HG03457 (cell line): Measurements from ENCODE around the gene PRR9.
"Not testable (repeated sequence)": the region's sequence is repeated elsewhere in the genome, so short reads cannot be mapped to it uniquely, and the experiment has no call there.

Experiments used
- ATAC-seq: cut with Tn5 transposase; IDR thresholded peaks from one replicate; pipeline ENCODE4 v1.9.1; 2021; ENCODE audit warnings: moderate number of reproducible peaks; ENCODE audit not compliant: unreplicated experiment

PRR9 gene

GRCh38 chr1:153229076-153229829, 11.9 kb downstream of the PRR9 start:
- not testable (repeated sequence) for ATAC-seq

DNA sequence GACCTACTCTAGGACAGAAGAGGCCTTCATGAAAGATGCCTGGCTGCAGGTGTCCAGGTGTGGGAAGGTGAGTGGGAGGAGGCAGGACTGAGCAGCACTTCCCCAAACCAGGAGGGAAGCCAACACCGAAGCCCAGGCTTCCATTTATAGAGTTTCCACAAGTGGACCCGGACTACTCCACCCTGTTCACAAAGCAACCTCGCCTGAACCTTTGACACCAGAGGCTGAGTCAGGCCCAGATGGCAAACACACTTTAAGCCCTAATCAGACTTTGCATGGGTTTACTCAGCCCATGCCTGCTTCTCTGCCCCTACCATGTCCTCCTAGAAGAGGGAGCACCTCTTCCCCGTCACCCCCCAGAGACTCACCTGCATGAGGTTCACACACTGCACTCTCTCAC, 14.0 kb downstream of the PRR9 start:
- no peak for ATAC-seq

DNA sequence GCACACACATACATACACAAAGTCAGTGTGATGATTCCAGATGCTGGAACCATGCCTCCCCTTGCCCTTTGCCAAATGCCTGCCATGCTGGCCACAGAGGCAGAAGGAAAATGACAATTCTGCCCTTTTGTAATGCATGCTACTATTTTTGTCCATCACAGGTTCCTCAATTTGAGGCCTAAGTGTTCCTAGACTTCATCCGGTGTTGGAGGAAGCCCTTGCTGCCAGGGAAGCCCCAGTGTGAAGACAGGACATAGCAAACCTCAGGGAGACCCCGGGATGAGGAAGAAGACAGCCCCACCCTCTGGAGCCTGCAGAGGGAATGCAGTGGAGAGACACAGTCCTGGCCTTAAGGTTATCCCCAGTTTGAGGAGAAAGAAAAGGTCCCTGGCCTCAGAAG, 14.4 kb downstream of the PRR9 start:
- ATAC-seq: no peak

- no peak for ATAC-seq
Observed at GRCh38 chr1:153232553-153232952, 15.2 kb downstream of the PRR9 start.

- no peak for ATAC-seq
Observed at GRCh38 chr1:153233448-153233847, 16.1 kb downstream of the PRR9 start.

GRCh38 chr1:153238527-153238926, 21.1 kb downstream of the PRR9 start:
- ATAC-seq: no peak

DNA sequence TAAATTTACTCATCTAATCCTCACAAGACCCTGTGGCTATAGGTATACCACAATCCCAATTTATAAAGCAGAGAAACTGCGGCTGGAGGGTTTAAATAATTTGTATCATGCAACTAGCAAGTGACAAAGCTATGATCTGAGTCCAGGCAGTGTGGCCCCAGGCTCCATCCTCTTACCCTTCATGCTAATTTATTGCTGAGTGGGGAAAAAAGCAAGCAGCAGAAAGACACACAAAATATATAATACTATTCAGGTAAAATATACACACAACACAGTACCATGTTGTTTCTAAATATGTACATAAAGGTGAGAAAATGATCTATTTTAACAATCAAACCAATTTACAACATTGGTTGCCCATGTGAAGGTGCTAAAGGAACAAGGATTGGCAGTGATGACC, 24.8 kb downstream of the PRR9 start:
- no peak for ATAC-seq

GRCh38 chr1:153245466-153245865, 28.1 kb downstream of the PRR9 start:
- ATAC-seq: no peak

GRCh38 chr1:153246018-153246417, 28.6 kb downstream of the PRR9 start:
- no peak for ATAC-seq

DNA sequence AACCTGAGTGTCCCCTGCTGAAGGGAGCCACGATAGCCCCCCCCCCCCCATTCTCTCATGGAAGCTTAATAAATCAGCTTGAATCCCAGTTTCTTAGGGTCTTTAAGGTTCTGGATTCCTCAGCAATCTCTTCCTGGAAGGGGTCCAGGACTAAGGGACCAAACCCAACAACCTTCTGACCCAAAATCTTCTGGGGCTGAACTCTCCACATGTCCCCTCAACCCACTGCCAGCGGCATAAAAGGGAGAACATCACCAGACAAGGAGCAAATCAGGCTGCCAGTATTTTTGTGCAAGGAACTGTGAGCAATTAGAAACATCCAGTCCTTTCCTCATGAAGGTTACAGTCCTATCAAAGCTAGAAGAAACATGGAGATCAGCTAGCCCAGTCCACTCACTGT, 29.4 kb downstream of the PRR9 start:
- no peak for ATAC-seq

- no peak for ATAC-seq
Observed at GRCh38 chr1:153248176-153248879, 30.9 kb downstream of the PRR9 start.

DNA sequence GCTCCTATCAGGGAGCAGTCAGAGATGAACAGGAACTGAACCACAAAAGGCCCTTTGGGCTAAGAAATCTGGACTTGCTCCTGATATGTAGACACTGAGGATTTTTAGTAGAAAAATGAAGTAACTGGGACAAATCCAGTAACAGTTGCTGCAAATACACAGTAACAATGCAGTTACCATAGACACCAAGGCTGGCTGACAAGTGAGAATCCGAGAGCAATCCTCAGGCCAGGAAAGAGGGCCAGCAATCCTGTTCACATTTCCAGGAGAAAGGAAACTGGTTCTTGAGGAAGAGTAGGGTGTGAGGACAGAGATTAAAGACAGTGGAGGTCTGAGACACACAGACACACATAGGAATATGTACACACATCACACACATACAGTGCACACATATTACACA, 32.8 kb downstream of the PRR9 start:
- no peak for ATAC-seq

DNA sequence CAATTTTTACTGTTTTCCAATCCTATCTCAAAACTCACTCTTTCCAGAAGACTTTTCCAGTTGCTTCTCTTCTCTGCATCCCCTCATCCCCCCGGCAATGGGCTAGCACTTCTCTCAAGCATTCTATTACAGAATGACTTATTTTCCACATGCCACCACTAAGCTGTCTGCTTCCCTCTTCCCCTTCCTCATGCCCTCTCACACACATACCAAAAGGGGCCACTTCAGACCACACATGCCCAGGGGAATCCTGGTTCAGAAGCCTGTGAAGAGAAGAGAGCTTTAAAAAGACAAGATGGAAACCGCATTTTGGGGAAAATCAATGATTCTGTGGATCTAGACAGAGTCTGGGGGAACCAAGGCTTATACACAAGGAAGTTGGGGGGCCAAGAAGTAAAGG, 33.7 kb downstream of the PRR9 start:
- no peak for ATAC-seq

- no peak for ATAC-seq
Observed at GRCh38 chr1:153251562-153251961, 34.2 kb downstream of the PRR9 start.

GRCh38 chr1:153251988-153252387, 34.6 kb downstream of the PRR9 start:
- no peak for ATAC-seq

DNA sequence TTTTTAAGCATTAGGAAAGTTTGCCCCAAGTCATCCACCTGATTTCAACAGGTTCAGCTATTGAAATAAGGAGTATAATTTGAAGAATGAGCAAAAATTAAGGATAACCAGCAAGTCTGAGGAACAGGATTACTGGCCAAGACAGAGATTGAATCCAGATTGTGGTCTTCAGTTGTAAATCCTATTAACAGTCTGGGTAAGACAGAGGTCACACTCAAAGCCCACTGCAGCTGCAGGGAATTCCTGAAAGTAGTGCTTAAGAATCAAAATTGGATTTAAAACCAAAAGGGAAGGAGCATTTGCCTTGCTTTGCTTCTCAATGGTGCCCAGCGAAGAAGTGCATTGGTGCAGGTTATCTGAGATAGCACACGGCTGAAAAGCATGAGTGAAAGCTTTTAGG, 35.7 kb downstream of the PRR9 start:
- no peak for ATAC-seq

- ATAC-seq: no peak
Observed at GRCh38 chr1:153253693-153254092, 36.3 kb downstream of the PRR9 start.

DNA sequence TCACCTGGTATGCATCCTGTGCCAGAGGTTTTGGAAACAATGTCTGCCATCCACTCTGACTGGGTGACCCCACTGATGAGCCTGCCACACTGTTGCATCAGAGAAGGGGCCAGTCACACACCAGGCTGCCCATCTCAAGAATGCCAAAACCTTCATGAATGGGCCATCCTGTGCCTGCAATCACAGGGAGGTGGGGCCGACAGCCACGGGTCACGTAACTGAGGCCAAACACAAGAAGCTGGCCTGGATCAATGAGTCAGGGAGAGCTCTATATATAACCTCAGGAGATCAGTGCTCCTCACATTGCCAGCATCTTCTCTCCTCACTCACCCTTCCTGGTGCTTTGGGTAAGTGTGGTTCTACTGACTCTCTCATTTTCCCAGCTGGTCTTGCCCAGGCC, 42.0 kb downstream of the PRR9 start, which contains the start of gene LORICRIN:
TSS of gene LORICRIN (plus strand) at position 301 of the 400 bp plus-strand sequence. CDS start 1,263 bp downstream, outside the sequence.
- ATAC-seq: no peak

DNA sequence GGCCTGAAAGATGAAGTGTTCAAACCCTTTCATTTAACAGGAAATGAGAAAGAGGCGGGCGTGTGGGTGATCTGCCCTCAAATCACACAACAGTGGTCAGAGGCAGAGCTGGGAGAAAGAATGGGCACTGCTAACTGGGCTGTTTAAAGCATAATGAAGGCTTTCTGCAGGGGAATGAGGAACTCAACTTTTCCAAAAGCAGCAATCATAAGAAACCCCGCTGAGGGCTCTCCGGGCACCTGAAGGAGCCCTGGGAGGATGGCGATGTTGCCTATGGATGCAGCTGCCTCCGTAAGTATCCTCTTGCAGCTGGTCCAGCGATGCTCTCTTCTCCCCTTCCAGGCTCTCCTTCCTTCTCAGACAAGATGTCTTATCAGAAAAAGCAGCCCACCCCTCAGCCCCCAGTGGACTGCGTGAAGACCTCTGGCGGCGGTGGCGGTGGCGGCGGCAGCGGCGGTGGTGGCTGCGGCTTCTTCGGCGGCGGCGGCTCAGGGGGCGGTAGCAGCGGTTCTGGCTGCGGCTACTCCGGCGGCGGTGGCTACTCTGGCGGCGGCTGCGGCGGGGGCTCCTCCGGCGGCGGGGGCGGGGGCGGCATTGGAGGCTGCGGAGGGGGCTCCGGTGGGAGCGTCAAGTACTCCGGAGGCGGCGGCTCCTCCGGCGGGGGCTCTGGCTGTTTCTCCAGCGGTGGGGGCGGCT, 43.3 kb downstream of the PRR9 start:
- ATAC-seq: no peak

GRCh38 chr1:153261281-153262069, 44.1 kb downstream of the PRR9 start:
- ATAC-seq: no peak

DNA sequence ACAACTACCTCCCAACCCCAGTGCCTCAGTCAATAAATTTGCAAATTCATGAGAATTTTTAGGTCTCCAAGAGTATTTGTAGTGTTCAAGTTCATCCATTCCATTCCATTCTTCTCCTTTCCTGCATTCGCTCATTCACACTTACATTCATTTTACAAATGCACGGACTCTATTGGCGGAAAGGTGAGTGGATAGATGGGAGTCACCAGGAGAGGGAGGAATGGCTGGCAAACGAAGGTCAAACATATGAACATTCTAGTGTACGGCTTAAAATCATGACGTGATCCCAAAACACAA, 44.6 kb downstream of the PRR9 start:
- no peak for ATAC-seq
